ENCODE measurements around the gene FMR1.

GRCh38 chrX:147953976-147954375 is 42.3 kb downstream of the FMR1 start:
- TF ChIP-seq SPI1 (IDR thresholded peaks at IDR 0.05; ENCODE audit: low read depth, low read length) (no peak), POLR2AphosphoS5 (IDR thresholded peaks at IDR 0.05; ENCODE audit: low read depth, low read length) (no peak), TAF1 (IDR thresholded peaks at IDR 0.05; ENCODE audit: low read depth, low read length) (no peak), POLR2A (IDR thresholded peaks at IDR 0.05; ENCODE audit: low read depth, low read length) (no peak)
